ENCODE data around the gene ABCC12. TPM values are rescaled to one million over a fixed set of nuclear protein-coding genes. Genes with fewer than 3 reads are reported as not detected.
A peak's percentile ranks its signal among the peaks of the same experiment; 100 is the strongest.

ABCC12 gene
- total and polyA plus RNA-seq, 2 of the 4 experiments (the other 2 are of a cell fraction): under 0.01 TPM; not detected in 1

DNA sequence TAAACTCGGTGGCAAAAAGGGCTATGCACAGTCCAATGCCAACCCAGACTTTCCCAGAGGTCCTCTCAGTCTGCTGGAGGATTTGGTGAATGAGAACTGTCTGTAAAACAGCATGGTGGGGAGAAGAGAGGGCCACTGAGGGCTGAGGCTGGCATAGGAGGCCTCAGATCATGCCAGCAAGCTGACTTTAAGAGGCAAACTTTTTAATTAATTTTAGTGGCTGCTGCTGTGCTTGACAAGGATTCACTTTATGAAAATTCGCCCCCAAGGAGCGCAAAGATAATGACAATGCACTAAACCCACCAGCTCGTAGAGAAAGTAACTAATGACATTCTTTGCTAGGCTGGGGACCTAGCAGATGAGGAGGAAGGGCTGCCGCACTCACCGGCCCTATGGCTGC, 15.0 kb downstream of the ABCC12 start:
- Histone ChIP-seq H4K8ac (ENCODE audit: low read depth in 2 of 2, low read length in 2 of 2) (no peak overlapping the region), H3K14ac (replicated peaks; ENCODE audit: low read depth, low read length) (no peak overlapping the region), H2BK120ac (ENCODE audit: low read depth, low read length) (no peak overlapping the region), H3K9me1 (ENCODE audit: insufficient read depth, low read length) (no peaks in the 10 kb centered on the region), H3K4me3 (ENCODE audit: insufficient read depth, low read depth, low read length) (no peak overlapping the region), H3K23ac (ENCODE audit: low read depth, low read length) (no peak overlapping the region), H3K18ac (ENCODE audit: low read depth, low read length) (no peak overlapping the region), H4K20me1 (ENCODE audit: insufficient read depth, low read length) (no peaks in the 10 kb centered on the region), H3K4me1 (ENCODE audit: control insufficient read depth, insufficient read depth, low read length) (peaks cover 3% of the 10 kb centered on the region; the same call in 1 of the 2 replicates), H2BK15ac (ENCODE audit: low read depth, low read length) (no peak overlapping the region), H2AK9ac (replicated peaks; ENCODE audit: low read depth, low read length, poor library complexity) (no peak overlapping the region), H3K79me1 (ENCODE audit: low read depth in 1 of 2, low read length in 2 of 2) (no peaks in the 10 kb centered on the region), H3K27me3 (ENCODE audit: control insufficient read depth, insufficient read depth, low read length) (no peaks in the 10 kb centered on the region), H2BK5ac (ENCODE audit: low read depth, low read length, poor library complexity, severe bottlenecking) (no peak overlapping the region), H2BK20ac (ENCODE audit: low read depth, low read length) (no peak overlapping the region), H4K5ac (ENCODE audit: low read depth, low read length) (no peak overlapping the region), H3K9me3 (ENCODE audit: control insufficient read depth, insufficient read depth, low read length) (peaks cover 4% of the 10 kb centered on the region; the same call in 1 of the 2 replicates), H3K4me2 (ENCODE audit: low read depth, low read length) (no peak overlapping the region), H3K27ac (ENCODE audit: insufficient read depth, low read length) (no peak overlapping the region), H2AFZ (replicated peaks; ENCODE audit: low read length, poor library complexity) (peak overlapping the region; percentile 26), H2AK5ac (ENCODE audit: low read depth, low read length) (no peak overlapping the region), H3K4ac (ENCODE audit: low read depth, low read length) (no peak overlapping the region), H4K91ac (ENCODE audit: insufficient read depth, low read depth, low read length) (no peak overlapping the region), H3K56ac (ENCODE audit: extremely low read depth, insufficient read depth, low read length) (no peak overlapping the region), H3K9ac (ENCODE audit: low read depth, low read length) (no peak overlapping the region), H3K36me3 (ENCODE audit: control insufficient read depth, insufficient read depth, low read length) (no peaks in the 10 kb centered on the region)
- no peak for ATAC-seq (ENCODE audit: low read depth)
- BruUV-seq (replicated peaks): no TSS peak
- no CpG with 5 or more reads among the region's 6 CpGs for WGBS, 2 experiments (ENCODE audit: extremely low coverage in 2 of 2, insufficient read length in 1 of 2)
- in situ Hi-C loops (cut with MboI; ENCODE audit: low sequenced_read_pairs): no loop called here
- ChIA-PET POLR2A (ENCODE audit: unreplicated experiment) (no interaction called here), CTCF (interaction anchor here (0.6 kb wide), 1 partner anchor 1187 kb away, joined by 3 read pairs; no protein-coding TSS in a partner anchor)
- intact Hi-C loops (cut with micrococcal nuclease): loop anchor here (5.0 kb wide), 1 partner anchor 79 kb away; no protein-coding TSS in a partner anchor
- no peak for DNase-seq
- TF ChIP-seq BHLHE40 (IDR thresholded peaks at IDR 0.05; ENCODE audit: low read depth, low read length) (no peak), FOS (IDR thresholded peaks at IDR 0.05; ENCODE audit: low read depth, low read length) (no peak), MXI1 (IDR thresholded peaks at IDR 0.05; ENCODE audit: borderline replicate concordance, low read depth, low read length) (no peak), NFE2L2 (IDR thresholded peaks at IDR 0.05; ENCODE audit: low read depth, low read length) (no peak), MAZ (IDR thresholded peaks at IDR 0.05; ENCODE audit: borderline replicate concordance, low read depth, low read length) (no peak), MAFK (IDR thresholded peaks at IDR 0.05; ENCODE audit: low read depth, low read length) (no peak), RFX5 (IDR thresholded peaks at IDR 0.05; ENCODE audit: low read depth, low read length) (no peak)
- TF ChIP-seq, protein P1, sequence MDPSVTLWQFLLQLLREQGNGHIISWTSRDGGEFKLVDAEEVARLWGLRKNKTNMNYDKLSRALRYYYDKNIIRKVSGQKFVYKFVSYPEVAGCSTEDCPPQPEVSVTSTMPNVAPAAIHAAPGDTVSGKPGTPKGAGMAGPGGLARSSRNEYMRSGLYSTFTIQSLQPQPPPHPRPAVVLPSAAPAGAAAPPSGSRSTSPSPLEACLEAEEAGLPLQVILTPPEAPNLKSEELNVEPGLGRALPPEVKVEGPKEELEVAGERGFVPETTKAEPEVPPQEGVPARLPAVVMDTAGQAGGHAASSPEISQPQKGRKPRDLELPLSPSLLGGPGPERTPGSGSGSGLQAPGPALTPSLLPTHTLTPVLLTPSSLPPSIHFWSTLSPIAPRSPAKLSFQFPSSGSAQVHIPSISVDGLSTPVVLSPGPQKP (IDR thresholded peaks at IDR 0.05; ENCODE audit: borderline replicate concordance, low read depth, low read length): no peak
- TF ChIP-seq, protein P2, sequence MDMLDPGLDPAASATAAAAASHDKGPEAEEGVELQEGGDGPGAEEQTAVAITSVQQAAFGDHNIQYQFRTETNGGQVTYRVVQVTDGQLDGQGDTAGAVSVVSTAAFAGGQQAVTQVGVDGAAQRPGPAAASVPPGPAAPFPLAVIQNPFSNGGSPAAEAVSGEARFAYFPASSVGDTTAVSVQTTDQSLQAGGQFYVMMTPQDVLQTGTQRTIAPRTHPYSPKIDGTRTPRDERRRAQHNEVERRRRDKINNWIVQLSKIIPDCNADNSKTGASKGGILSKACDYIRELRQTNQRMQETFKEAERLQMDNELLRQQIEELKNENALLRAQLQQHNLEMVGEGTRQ (IDR thresholded peaks at IDR 0.05; ENCODE audit: low read depth, low read length): no peak
- dilution Hi-C loops (cut with HindIII; ENCODE audit: low sequenced_read_pairs, unreplicated experiment): no loop called here
